GM20000 (cell line): Measurements from ENCODE around the gene LPCAT2.

ENCODE experiments used
- DNase-seq: peaks from one replicate; pipeline ENCODE4 v3.0.0; 2012; ENCODE audit warnings: low spot score
- CTCF ChIP-seq: IDR thresholded peaks from 2 replicates; pipeline ENCODE4 v1.5.1; 2012; ENCODE audit warnings: mild to moderate bottlenecking, control low read depth; ENCODE audit errors: extremely low read depth, missing control alignments

The LPCAT2 gene

GRCh38 chr16:55622930-55623561 is 114.2 kb downstream of the LPCAT2 start:
- no peak for TF ChIP-seq CTCF
- DNase-seq, result no peak

DNA sequence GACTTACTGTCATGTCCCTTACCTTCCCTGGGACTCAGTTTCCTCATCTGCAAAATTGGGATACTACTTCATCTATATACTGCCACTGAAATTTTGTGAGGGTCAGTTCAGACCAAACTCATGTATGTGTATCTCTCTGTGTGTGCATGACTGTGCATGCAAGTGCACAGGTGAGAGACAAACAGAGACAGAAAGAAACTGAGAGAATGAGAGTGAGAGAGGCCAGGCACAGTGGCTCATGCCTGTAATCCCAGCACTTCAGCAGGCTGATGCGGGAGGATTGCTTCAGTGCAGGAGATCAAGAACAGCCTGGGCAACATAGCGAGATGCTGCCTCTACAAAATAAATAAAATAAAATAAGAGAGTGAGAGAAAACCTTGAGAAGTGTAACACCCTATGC is 114.8 kb downstream of the LPCAT2 start:
- DNase-seq, result no peak
- no peak for TF ChIP-seq CTCF

DNA sequence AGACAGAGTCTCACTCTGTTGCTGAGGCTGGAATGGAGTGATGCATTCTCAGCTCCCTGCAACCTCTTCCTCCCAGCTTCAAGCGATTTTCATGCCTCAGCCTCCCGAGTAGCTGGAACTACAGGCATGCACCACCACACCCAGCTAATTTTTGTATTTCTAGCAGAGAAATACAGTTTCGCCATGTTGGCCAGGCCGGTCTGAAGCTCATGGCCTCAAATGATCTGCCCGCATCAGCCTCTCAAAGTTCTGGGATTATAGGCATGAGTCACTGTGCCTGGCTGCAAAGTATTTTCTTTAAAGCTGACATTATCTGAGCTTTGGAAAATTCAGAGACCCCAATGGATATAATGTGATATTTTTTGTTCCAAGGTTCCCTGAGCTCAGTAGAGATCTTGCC is 115.8 kb downstream of the LPCAT2 start:
- TF ChIP-seq CTCF, result no peak

DNA sequence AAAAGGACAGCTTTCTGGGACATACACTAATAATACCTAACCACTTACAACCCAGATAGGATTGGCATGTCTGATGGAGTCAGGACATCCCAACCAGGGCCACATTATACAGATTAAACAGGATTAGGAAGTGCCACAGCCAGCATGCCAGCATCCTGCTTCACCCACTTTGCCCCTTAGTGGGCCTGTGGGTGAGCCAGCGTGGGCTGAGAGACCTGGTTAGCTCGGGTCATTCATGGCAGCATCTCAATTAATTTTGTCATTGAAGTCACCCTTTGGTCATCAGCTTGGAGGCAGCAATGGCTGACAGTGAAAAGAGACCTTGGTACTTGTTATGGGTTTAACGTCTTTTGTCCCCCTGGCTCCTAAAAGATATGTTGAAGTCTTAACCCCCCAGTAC is 117.0 kb downstream of the LPCAT2 start:
- no peak for TF ChIP-seq CTCF
- no peak for DNase-seq

More for the DNA sequence above, 115.8 kb downstream of the LPCAT2 start:
- no peak for DNase-seq

DNA sequence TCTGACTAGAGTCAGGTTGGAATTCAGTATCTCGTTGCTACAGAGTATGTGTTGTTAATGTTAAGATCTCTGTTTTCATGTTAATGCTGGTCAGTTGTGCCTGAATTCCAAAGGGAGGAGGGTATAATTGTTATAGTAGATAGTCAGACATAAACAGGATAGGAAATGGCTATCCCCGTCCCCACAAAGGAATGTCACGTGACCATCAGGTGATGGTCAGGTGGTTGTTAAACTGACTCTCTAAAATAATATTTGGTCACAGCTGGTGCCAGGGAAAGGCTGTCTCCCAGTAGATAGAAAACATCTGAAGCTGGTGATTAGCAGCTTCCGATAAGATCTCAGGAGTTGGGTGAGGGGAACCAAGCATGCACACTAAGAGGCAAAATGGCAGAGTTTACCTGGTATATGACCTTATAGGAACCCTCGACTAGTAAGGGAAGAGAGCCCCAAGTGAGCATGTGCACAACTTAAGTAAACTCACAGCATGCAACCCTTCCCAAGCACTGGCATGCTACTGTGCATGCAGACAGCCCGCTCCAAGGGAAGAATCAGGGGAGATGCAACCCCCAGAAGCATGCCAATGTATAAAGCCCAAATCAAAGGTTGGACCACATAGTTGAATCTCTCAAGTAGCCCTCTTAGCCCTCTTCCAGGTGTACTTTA is 119.6 kb downstream of the LPCAT2 start:
- TF ChIP-seq CTCF, result no peak
- no peak for DNase-seq

DNA sequence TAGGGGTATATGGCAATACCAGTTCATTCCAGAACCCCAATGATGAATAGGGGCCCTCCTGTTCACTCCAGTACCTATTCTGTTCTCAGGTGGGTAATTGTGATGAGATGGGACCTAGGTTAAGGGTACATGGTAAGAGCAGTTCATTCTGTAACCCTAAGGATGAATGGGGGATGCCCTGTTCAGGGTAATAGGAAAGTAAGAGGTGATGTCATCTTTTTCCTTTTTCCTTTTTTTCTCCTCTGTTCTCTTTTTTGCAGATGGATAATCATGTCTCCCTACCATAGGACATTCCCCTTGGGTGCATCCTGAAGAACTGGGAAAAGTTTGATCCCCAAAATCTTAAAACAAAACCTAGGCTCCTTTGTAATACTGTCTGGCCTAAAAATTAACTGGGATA is 121.9 kb downstream of the LPCAT2 start:
- no peak for DNase-seq
- no peak for TF ChIP-seq CTCF

DNA sequence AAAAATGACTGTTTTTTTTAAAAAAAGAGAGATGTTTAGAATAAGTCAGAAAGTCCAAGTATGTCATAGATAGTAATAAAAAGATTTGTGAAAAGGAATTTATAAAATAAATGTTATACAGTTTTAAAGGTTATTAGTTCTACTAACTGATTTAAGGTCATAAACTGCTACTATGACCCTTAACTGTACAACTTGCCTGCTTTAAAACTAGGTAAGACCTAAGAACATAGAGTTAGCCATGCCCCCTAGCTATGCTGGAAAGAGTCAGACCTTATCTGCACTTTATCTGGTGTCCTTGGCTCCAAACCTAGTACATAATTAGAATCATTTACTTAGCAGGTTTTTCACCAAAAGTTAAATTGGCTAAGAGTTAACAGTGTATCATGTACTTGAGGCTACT is 123.4 kb downstream of the LPCAT2 start:
- TF ChIP-seq CTCF, result no peak
- DNase-seq, result no peak
